Trophoblast cell (in vitro differentiated cells and primary cell): ENCODE results near the gene CDH24.

Experiments
- DNase-seq, 2 donors: peaks; one replicate each; pipeline ENCODE4 v3.0.0-alpha.2; 2016
- H2AFZ ChIP-seq: 2 replicates; pipeline ENCODE4 v1.6.1; 2013; ENCODE audit warnings: low read length, moderate library complexity, mild to moderate bottlenecking; ENCODE audit not compliant: insufficient read depth, poor library complexity
- H2AK5ac ChIP-seq: 2 replicates; pipeline ENCODE4 v1.6.1; 2013; ENCODE audit warnings: mild to moderate bottlenecking, low read length
- H2BK120ac ChIP-seq: 2 replicates; pipeline ENCODE4 v1.6.1; 2013; ENCODE audit warnings: low read length, mild to moderate bottlenecking, moderate library complexity; ENCODE audit not compliant: insufficient read depth, poor library complexity
- H2BK12ac ChIP-seq: 2 replicates; pipeline ENCODE4 v1.6.1; 2013; ENCODE audit warnings: mild to moderate bottlenecking, low read length, moderate library complexity
- H2BK5ac ChIP-seq: 2 replicates; pipeline ENCODE4 v1.6.1; 2013; ENCODE audit warnings: low read length, low read depth, moderate library complexity, mild to moderate bottlenecking; ENCODE audit not compliant: poor library complexity
- H3K14ac ChIP-seq: 2 replicates; pipeline ENCODE4 v1.6.1; 2013; ENCODE audit warnings: mild to moderate bottlenecking, low read length
- H3K18ac ChIP-seq: 2 replicates; pipeline ENCODE4 v1.6.1; 2013; ENCODE audit warnings: mild to moderate bottlenecking, low read length
- H3K23ac ChIP-seq: 2 replicates; pipeline ENCODE4 v1.6.1; 2013; ENCODE audit warnings: low read length
- H3K27ac ChIP-seq: 2 replicates; pipeline ENCODE4 v1.5.1; 2013; ENCODE audit warnings: low read depth, mild to moderate bottlenecking, inconsistent platforms, low read length, moderate library complexity
- H3K27me3 ChIP-seq: 2 replicates; pipeline ENCODE4 v1.6.1; 2013; ENCODE audit warnings: inconsistent platforms, mild to moderate bottlenecking, low read length, moderate library complexity; ENCODE audit not compliant: insufficient read depth
- H3K36me3 ChIP-seq, 2 experiments: 1 replicate in 1 of 2; 2 replicates in 1 of 2; pipeline ENCODE4 v1.6.1; 2013; ENCODE audit warnings: low read length in 2 of 2, mild to moderate bottlenecking in 2 of 2, moderate library complexity in 1 of 2; ENCODE audit not compliant: insufficient read depth in 2 of 2, control insufficient read depth in 1 of 2
- H3K4ac ChIP-seq: 2 replicates; pipeline ENCODE4 v1.6.1; 2013; ENCODE audit warnings: low read depth, mild to moderate bottlenecking, low read length, moderate library complexity
- H3K4me1 ChIP-seq, 2 experiments: 1 replicate in 1 of 2; 2 replicates in 1 of 2; pipeline ENCODE4 v1.6.1; 2013; ENCODE audit warnings: low read length in 2 of 2, mild to moderate bottlenecking in 2 of 2, moderate library complexity in 1 of 2; ENCODE audit not compliant: insufficient read depth in 2 of 2, control insufficient read depth in 1 of 2
- H3K4me2 ChIP-seq: 2 replicates; pipeline ENCODE4 v1.6.1; 2013; ENCODE audit warnings: inconsistent platforms, mild to moderate bottlenecking, low read length, moderate library complexity
- H3K4me3 ChIP-seq: 2 replicates; pipeline ENCODE4 v1.5.1; 2013; ENCODE audit warnings: mild to moderate bottlenecking, low read depth, low read length, inconsistent platforms
- H3K79me1 ChIP-seq: one replicate; pipeline ENCODE4 v1.6.1; 2013; ENCODE audit warnings: low read length
- H3K79me2 ChIP-seq: 2 replicates; pipeline ENCODE4 v1.6.1; 2013; ENCODE audit warnings: low read length, mild to moderate bottlenecking; ENCODE audit not compliant: control insufficient read depth, insufficient read depth, poor library complexity
- H3K9ac ChIP-seq: 2 replicates; pipeline ENCODE4 v1.6.1; 2013; ENCODE audit warnings: mild to moderate bottlenecking, low read length
- H3K9me3 ChIP-seq: 2 replicates; pipeline ENCODE4 v1.6.1; 2013; ENCODE audit warnings: low read depth, mild to moderate bottlenecking, control low read depth, inconsistent platforms, low read length; ENCODE audit not compliant: insufficient read depth
- H4K12ac ChIP-seq: 2 replicates; pipeline ENCODE4 v1.6.1; 2013; ENCODE audit warnings: low read depth, mild to moderate bottlenecking, low read length, moderate library complexity
- H4K8ac ChIP-seq: 2 replicates; pipeline ENCODE4 v1.6.1; 2013; ENCODE audit warnings: low read depth, mild to moderate bottlenecking, low read length, moderate library complexity
- H4K91ac ChIP-seq: one replicate; pipeline ENCODE4 v1.6.1; 2013; ENCODE audit warnings: low read depth, mild to moderate bottlenecking, low read length, moderate library complexity
- WGBS: extraction: QIAGEN DNeasy Blood & Tissue Kit; methylation state at CpG from one replicate; pipeline ENCODE4 v1.1.7; 2013; ENCODE audit warnings: missing lambda C conversion rate; ENCODE audit not compliant: insufficient read length, insufficient coverage; ENCODE audit errors: extremely low coverage; 5-methylcytosine and 5-hydroxymethylcytosine counted together

Gene CDH24

GRCh38 chr14:23044840-23045239, 12.5 kb downstream of the CDH24 start:
- Histone ChIP-seq H2AFZ (no peak overlapping the region), H3K18ac (no peak overlapping the region), H4K8ac (no peak overlapping the region), H3K27me3 (no peaks in the 10 kb centered on the region), H3K79me1 (no peaks in the 10 kb centered on the region), H2BK5ac (no peak overlapping the region), H3K36me3 (peaks cover 23 to 28% of the 10 kb centered on the region in 2 experiments), H3K4me3 (no peak overlapping the region), H3K9me3 (no peaks in the 10 kb centered on the region), H3K79me2 (no peaks in the 10 kb centered on the region), H3K4me1 (no peaks in the 10 kb centered on the region), H3K4me2 (no peak overlapping the region), H2BK12ac (no peak overlapping the region), H4K12ac (no peak overlapping the region), H2AK5ac (no peak overlapping the region), H4K91ac (no peak overlapping the region), H3K27ac (no peak overlapping the region), H3K23ac (no peak overlapping the region), H3K14ac (no peak overlapping the region), H2BK120ac (no peak overlapping the region), H3K4ac (no peak overlapping the region), H3K9ac (no peak overlapping the region)
- DNase-seq = no peak
- WGBS = no CpG with 5 or more reads among the region's 8 CpGs

GRCh38 chr14:23043754-23044153, 13.6 kb downstream of the CDH24 start:
- H4K8ac ChIP-seq = no peak overlapping the region
- no peaks in the 10 kb centered on the region for H3K9me3 ChIP-seq
- no peak overlapping the region for H3K4me3 ChIP-seq
- H4K12ac ChIP-seq = no peak overlapping the region
- H2BK12ac ChIP-seq = no peak overlapping the region
- no peak overlapping the region for H3K18ac ChIP-seq
- H3K4ac ChIP-seq = no peak overlapping the region
- H2AK5ac ChIP-seq = no peak overlapping the region
- H3K4me1 ChIP-seq = no peaks in the 10 kb centered on the region
- no peak for DNase-seq
- H2BK120ac ChIP-seq = no peak overlapping the region
- H3K79me1 ChIP-seq = no peaks in the 10 kb centered on the region
- no CpG with 5 or more reads among the region's 3 CpGs for WGBS
- H2AFZ ChIP-seq = no peak overlapping the region
- H3K27me3 ChIP-seq = no peaks in the 10 kb centered on the region
- H4K91ac ChIP-seq = no peak overlapping the region
- no peak overlapping the region for H3K4me2 ChIP-seq
- H2BK5ac ChIP-seq = no peak overlapping the region
- H3K79me2 ChIP-seq = no peaks in the 10 kb centered on the region
- H3K9ac ChIP-seq = no peak overlapping the region
- H3K23ac ChIP-seq = no peak overlapping the region
- peaks cover 13 to 17% of the 10 kb centered on the region in 2 experiments for H3K36me3 ChIP-seq
- no peak overlapping the region for H3K27ac ChIP-seq
- H3K14ac ChIP-seq = no peak overlapping the region

- Histone ChIP-seq H3K9ac (no peak overlapping the region), H3K4me1 (no peaks in the 10 kb centered on the region), H4K12ac (no peak overlapping the region), H4K8ac (no peak overlapping the region), H3K23ac (no peak overlapping the region), H3K27me3 (no peaks in the 10 kb centered on the region), H2BK12ac (no peak overlapping the region), H3K4me3 (no peak overlapping the region), H3K36me3 (peaks cover 9 to 11% of the 10 kb centered on the region in 2 experiments), H3K27ac (no peak overlapping the region), H3K4ac (no peak overlapping the region), H2AFZ (no peak overlapping the region), H3K14ac (no peak overlapping the region), H2AK5ac (no peak overlapping the region), H4K91ac (no peak overlapping the region), H2BK5ac (no peak overlapping the region), H3K79me1 (no peaks in the 10 kb centered on the region), H2BK120ac (no peak overlapping the region), H3K18ac (no peak overlapping the region), H3K9me3 (no peaks in the 10 kb centered on the region), H3K79me2 (no peaks in the 10 kb centered on the region), H3K4me2 (no peak overlapping the region)
- WGBS = no CpG with 5 or more reads among the region's 6 CpGs
- DNase-seq = no peak
Observed at GRCh38 chr14:23043145-23043544, 14.2 kb downstream of the CDH24 start.

- Histone ChIP-seq H3K9me3 (no peaks in the 10 kb centered on the region), H3K27ac (no peak within 1 kb of the TSS), H3K4ac (no peak within 1 kb of the TSS), H2BK5ac (no peak within 1 kb of the TSS), H3K9ac (no peak within 1 kb of the TSS), H3K4me2 (no peak within 1 kb of the TSS), H3K36me3 (peaks cover 3 to 4% of the 10 kb centered on the region in 2 experiments), H4K8ac (no peak within 1 kb of the TSS), H2AFZ (no peak within 1 kb of the TSS), H3K14ac (no peak within 1 kb of the TSS), H3K23ac (no peak within 1 kb of the TSS), H3K79me1 (no peaks in the 10 kb centered on the region), H3K4me3 (no peak within 1 kb of the TSS), H3K79me2 (no peaks in the 10 kb centered on the region), H3K18ac (no peak within 1 kb of the TSS), H2AK5ac (no peak within 1 kb of the TSS), H2BK12ac (no peak within 1 kb of the TSS), H3K4me1 (no peaks in the 10 kb centered on the region), H4K12ac (no peak within 1 kb of the TSS), H3K27me3 (no peaks in the 10 kb centered on the region), H4K91ac (no peak within 1 kb of the TSS), H2BK120ac (no peak within 1 kb of the TSS)
- DNase-seq = no peak
- no CpG with 5 or more reads among the region's 36 CpGs for WGBS
Observed at GRCh38 chr14:23042162-23042965, 15.0 kb downstream of the CDH24 start, which contains the start of gene PSMB11. Gene PSMB11 (plus strand): TSS chr14:23042212. CDS start chr14:23042226, 14 bp downstream.
